IMR-90 (cell line): ENCODE results near the gene MUC20. TPM values are rescaled to one million over a fixed set of nuclear protein-coding genes. Genes with fewer than 3 reads are reported as not detected.
"Not testable (repeated sequence)": the region's sequence is repeated elsewhere in the genome, so short reads cannot be mapped to it uniquely, and the experiment has no call there.

Experiments
- ATAC-seq: fragments of 200-7000 bp; cut with Tn5 transposase; 2 replicates; pipeline ENCODE4 v1.9.1; 2020; ENCODE audit warnings: low read depth, mild to moderate bottlenecking, moderate library complexity
- BruUV-seq: library from RNA; stranded (reverse); fragments of 400-500 nt; replicated peaks from 2 replicates; lab custom pipeline; 2021; lab: Mats Ljungman, UMichigan
- CTCF ChIA-PET: fragments of 300-600 bp; formaldehyde crosslinking; extraction: SDS; loops from one replicate; lab custom pipeline; 2021; ENCODE audit warnings: antibody characterized with exemption; lab: Yijun Ruan, JAX
- POLR2A ChIA-PET: fragments of 300-600 bp; sonication (Branson Sonifier 250); formaldehyde crosslinking; loops from one replicate; lab custom pipeline; 2022; ENCODE audit warnings: antibody characterized with exemption; ENCODE audit not compliant: unreplicated experiment; lab: Charles Lee
- DNase-seq: peaks from one replicate; pipeline ENCODE4 v3.0.0; 2013
- H2AFZ ChIP-seq: replicated peaks from 2 replicates; pipeline ENCODE3; 2013; ENCODE audit warnings: low read length, mild to moderate bottlenecking; ENCODE audit not compliant: poor library complexity
- H2AK5ac ChIP-seq: 2 replicates; pipeline ENCODE4 v1.6.1; 2013; ENCODE audit warnings: low read depth, low read length, inconsistent platforms
- H2AK9ac ChIP-seq: replicated peaks from 2 replicates; pipeline ENCODE3; 2013; ENCODE audit warnings: mild to moderate bottlenecking, low read depth, low read length, moderate library complexity; ENCODE audit not compliant: poor library complexity
- H2BK120ac ChIP-seq: 2 replicates; pipeline ENCODE4 v1.6.1; 2013; ENCODE audit warnings: low read depth, low read length, inconsistent platforms
- H2BK15ac ChIP-seq: 3 replicates; pipeline ENCODE4 v1.6.1; 2013; ENCODE audit warnings: low read depth, low read length, inconsistent platforms
- H2BK20ac ChIP-seq: 2 replicates; pipeline ENCODE4 v1.6.1; 2013; ENCODE audit warnings: low read depth, mild to moderate bottlenecking, inconsistent platforms, low read length, moderate library complexity
- H2BK5ac ChIP-seq: 2 replicates; pipeline ENCODE4 v1.6.1; 2013; ENCODE audit warnings: mild to moderate bottlenecking, low read depth, low read length, inconsistent platforms; ENCODE audit not compliant: poor library complexity, severe bottlenecking
- H3K14ac ChIP-seq: replicated peaks from 2 replicates; pipeline ENCODE4 v1.6.1; 2013; ENCODE audit warnings: low read depth, low read length, inconsistent platforms
- H3K18ac ChIP-seq: 2 replicates; pipeline ENCODE4 v1.6.1; 2013; ENCODE audit warnings: low read depth, low read length, control low read depth
- H3K23ac ChIP-seq: 2 replicates; pipeline ENCODE4 v1.6.1; 2013; ENCODE audit warnings: low read depth, low read length, inconsistent platforms
- H3K27ac ChIP-seq: 2 replicates; pipeline ENCODE4 v1.5.1; 2013; ENCODE audit warnings: mild to moderate bottlenecking, control low read depth, low read length; ENCODE audit not compliant: insufficient read depth
- H3K27me3 ChIP-seq: 2 replicates; pipeline ENCODE4 v1.6.1; 2013; ENCODE audit warnings: low read length; ENCODE audit not compliant: control insufficient read depth, insufficient read depth
- H3K36me3 ChIP-seq: 2 replicates; pipeline ENCODE4 v1.6.1; 2013; ENCODE audit warnings: low read length, mixed read lengths; ENCODE audit not compliant: control insufficient read depth, insufficient read depth
- H3K4ac ChIP-seq: 2 replicates; pipeline ENCODE4 v1.6.1; 2013; ENCODE audit warnings: low read depth, low read length, inconsistent platforms
- H3K4me1 ChIP-seq: 2 replicates; pipeline ENCODE4 v1.6.1; 2013; ENCODE audit warnings: low read length, mixed read lengths; ENCODE audit not compliant: control insufficient read depth, insufficient read depth
- H3K4me2 ChIP-seq: 2 replicates; pipeline ENCODE4 v1.6.1; 2013; ENCODE audit warnings: low read depth, mild to moderate bottlenecking, control low read depth, low read length, moderate library complexity
- H3K4me3 ChIP-seq: 2 replicates; pipeline ENCODE4 v1.5.1; 2013; ENCODE audit warnings: low read depth, mild to moderate bottlenecking, control low read depth, low read length, moderate library complexity; ENCODE audit not compliant: insufficient read depth
- H3K56ac ChIP-seq: 2 replicates; pipeline ENCODE4 v1.6.1; 2013; ENCODE audit warnings: low read length, inconsistent platforms; ENCODE audit not compliant: insufficient read depth; ENCODE audit errors: extremely low read depth
- H3K79me1 ChIP-seq, 2 experiments: 2 replicates each; pipeline ENCODE4 v1.6.1; 2013; ENCODE audit warnings: low read length in 2 of 2, inconsistent platforms in 1 of 2, low read depth in 1 of 2
- H3K9ac ChIP-seq: 2 replicates; pipeline ENCODE4 v1.6.1; 2013; ENCODE audit warnings: low read depth, low read length, control low read depth
- H3K9me1 ChIP-seq: 2 replicates; pipeline ENCODE4 v1.6.1; 2013; ENCODE audit warnings: low read length, inconsistent platforms; ENCODE audit not compliant: insufficient read depth
- H3K9me3 ChIP-seq: 2 replicates; pipeline ENCODE4 v1.6.1; 2013; ENCODE audit warnings: low read length; ENCODE audit not compliant: control insufficient read depth, insufficient read depth
- H4K20me1 ChIP-seq: 2 replicates; pipeline ENCODE4 v1.6.1; 2013; ENCODE audit warnings: low read length, inconsistent platforms; ENCODE audit not compliant: insufficient read depth
- H4K5ac ChIP-seq: 2 replicates; pipeline ENCODE4 v1.6.1; 2013; ENCODE audit warnings: mild to moderate bottlenecking, low read depth, low read length, control low read depth
- H4K8ac ChIP-seq, 2 experiments: 2 replicates each; pipeline ENCODE4 v1.6.1; 2013; ENCODE audit warnings: low read depth in 2 of 2, low read length in 2 of 2, control low read depth in 1 of 2, inconsistent platforms in 1 of 2
- H4K91ac ChIP-seq: 2 replicates; pipeline ENCODE4 v1.6.1; 2013; ENCODE audit warnings: low read depth, low read length, inconsistent platforms; ENCODE audit not compliant: insufficient read depth
- RCOR1 ChIP-seq: IDR thresholded peaks from 2 replicates; pipeline ENCODE4 v1.6.1; 2012; ENCODE audit warnings: mild to moderate bottlenecking, low read length, improper control_type of control experiment; ENCODE audit not compliant: insufficient replicate concordance
- WGBS, 2 experiments: methylation state at CpG; one replicate each; pipeline versions ENCODE4 v1.1.5 to v1.1.7; 2013; ENCODE audit warnings: missing lambda C conversion rate in 2 of 2; ENCODE audit not compliant: insufficient read length in 1 of 2; ENCODE audit errors: extremely low coverage in 2 of 2; 5-methylcytosine and 5-hydroxymethylcytosine counted together
- dilution Hi-C: fragments of 300-500 bp; cut with HindIII; formaldehyde crosslinking; loops from one replicate; pipeline ENCODE4 v1.14.3; 2018; ENCODE audit warnings: low sequenced_read_pairs; ENCODE audit not compliant: unreplicated experiment
- in situ Hi-C: fragments of 300-500 bp; cut with MboI; formaldehyde crosslinking; loops from 3 replicates; pipeline ENCODE4 v1.14.3; 2019; ENCODE audit warnings: low sequenced_read_pairs, inconsistent platforms, mixed read lengths
- intact Hi-C: fragments of 100-400 bp; cut with micrococcal nuclease; formaldehyde crosslinking; loops from 2 replicates; pipeline ENCODE4 v1.10.0; 2022
- polyA plus RNA-seq, 3 experiments: library from polyadenylated mRNA; depleted of rRNA; stranded (reverse); fragments of >200 nt; gene quantifications; 2 replicates each; pipeline ENCODE4 v1.2.3, GENCODE V29; 2012; ENCODE audit warnings: low replicate concordance in 1 of 3
- total RNA-seq: library from RNA; depleted of rRNA; stranded (reverse); fragments of >200 nt; gene quantifications from 2 replicates; pipeline ENCODE4 v1.2.3, GENCODE V29; 2012

The MUC20 gene
- total and polyA plus RNA-seq, 2 of the 4 experiments (the other 2 are of a cell fraction), result 0.12 TPM; not detected in 1

DNA sequence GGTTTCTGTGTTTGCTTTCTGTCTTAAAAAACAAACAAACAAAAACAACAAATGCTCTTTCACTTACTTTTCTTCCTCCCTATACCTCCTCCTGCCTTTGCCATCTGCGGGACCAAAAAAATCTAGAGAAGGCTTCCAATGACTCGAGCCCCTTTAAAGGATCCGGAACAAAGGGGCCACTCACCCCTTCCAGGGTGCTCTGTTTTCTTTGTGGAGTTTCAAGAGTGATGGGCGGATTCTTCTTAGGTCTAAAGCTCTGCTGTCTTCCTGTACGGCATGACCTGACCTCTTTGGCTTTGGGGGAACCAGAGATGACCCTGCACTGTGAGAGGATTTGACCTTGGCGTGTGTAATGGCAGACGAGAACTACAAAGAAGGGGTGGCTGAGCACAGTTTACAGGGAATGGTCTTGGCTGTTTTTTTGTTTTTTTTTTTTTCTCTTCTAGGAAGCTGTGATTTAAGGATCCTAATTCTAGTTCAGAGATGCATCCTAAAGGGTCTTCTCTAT is 2.2 kb upstream of the MUC20 start:
- Histone ChIP-seq H4K8ac (no peak overlapping the region), H3K56ac (no peak overlapping the region), H4K91ac (no peak overlapping the region), H4K5ac (no peak overlapping the region), H2BK5ac (no peak overlapping the region), H2BK120ac (no peak overlapping the region), H3K27me3 (peaks cover 20% of the 10 kb centered on the region), H3K79me1 (no peaks in the 10 kb centered on the region), H3K4me1 (no peaks in the 10 kb centered on the region), H3K14ac (no peak overlapping the region), H3K9me3 (no peaks in the 10 kb centered on the region), H3K4me2 (no peak overlapping the region), H2BK20ac (no peak overlapping the region), H2AK9ac (no peak overlapping the region), H3K9ac (no peak overlapping the region), H3K4me3 (no peak overlapping the region), H3K36me3 (no peaks in the 10 kb centered on the region), H3K18ac (no peak overlapping the region), H3K4ac (no peak overlapping the region), H2AFZ (no peak overlapping the region), H4K20me1 (no peaks in the 10 kb centered on the region), H2AK5ac (no peak overlapping the region), H3K23ac (no peak overlapping the region), H3K9me1 (no peaks in the 10 kb centered on the region), H2BK15ac (no peak overlapping the region), H3K27ac (no peak overlapping the region)
- 20% methylated on average over 2 of the region's 7 CpGs; no CpG with 5 or more reads in 1 of the 2 experiments for WGBS, 2 experiments
- in situ Hi-C loops (no loop called here), intact Hi-C loops (no loop called here), dilution Hi-C loops (no loop called here)
- DNase-seq (no peak), ATAC-seq (no peak)
- TF ChIP-seq RCOR1, result no peak
- BruUV-seq, result no TSS peak
- CTCF ChIA-PET, result interaction anchor here (0.6 kb wide), 1 partner anchor 13 kb away, joined by 3 read pairs; no protein-coding TSS in a partner anchor
- POLR2A ChIA-PET, result interaction anchor here (0.6 kb wide), 1 partner anchor 19 kb away, joined by 7 read pairs; no protein-coding TSS in a partner anchor

DNA sequence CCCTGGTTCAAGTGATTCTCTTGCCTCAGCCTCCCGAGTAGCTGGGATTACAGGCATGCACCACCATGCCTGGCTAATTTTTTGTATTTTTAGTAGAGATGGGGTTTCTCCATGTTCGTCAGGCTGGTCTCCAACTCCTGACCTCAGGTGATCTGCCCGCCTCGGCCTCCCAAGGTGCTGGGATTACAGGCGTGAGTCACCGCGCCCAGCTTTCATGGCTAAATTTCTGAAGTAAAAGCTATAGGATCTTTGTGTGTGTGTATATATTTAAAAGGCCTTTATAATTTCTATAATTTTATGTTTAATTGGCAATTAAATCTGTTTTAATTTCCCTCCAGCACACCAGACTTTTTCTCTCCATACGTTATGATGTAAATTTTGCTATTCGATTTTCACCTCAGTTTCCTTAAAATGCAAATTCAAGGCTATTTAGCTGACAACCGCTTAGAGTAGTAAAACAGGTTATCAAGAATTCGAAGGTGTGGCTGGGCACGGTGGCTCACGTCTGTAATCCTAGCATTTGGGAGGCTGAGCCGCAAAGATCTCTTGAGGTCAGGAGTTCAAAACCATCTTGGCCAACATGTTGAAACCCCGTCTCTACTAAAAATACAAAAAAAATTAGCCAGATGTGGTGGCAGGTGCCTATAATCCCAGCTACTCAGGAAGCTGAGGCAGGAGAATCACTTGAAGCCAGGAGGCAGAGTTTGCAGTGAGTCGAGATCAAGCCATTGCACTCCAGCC is 1.1 kb upstream of the MUC20 start:
- H3K23ac ChIP-seq, H3K14ac ChIP-seq, H3K4me1 ChIP-seq, H2AFZ ChIP-seq, H2AK9ac ChIP-seq, H3K9ac ChIP-seq, H4K8ac ChIP-seq, H3K4me3 ChIP-seq, H2BK20ac ChIP-seq, H3K36me3 ChIP-seq, H2BK5ac ChIP-seq, H4K91ac ChIP-seq, H3K27ac ChIP-seq, CTCF ChIA-PET, H3K4ac ChIP-seq, H2BK120ac ChIP-seq, H3K79me1 ChIP-seq, in situ Hi-C loops, DNase-seq, ATAC-seq, H2BK15ac ChIP-seq, H3K18ac ChIP-seq, H3K4me2 ChIP-seq, H3K56ac ChIP-seq, dilution Hi-C loops, H4K20me1 ChIP-seq, H3K9me3 ChIP-seq, H3K9me1 ChIP-seq, H4K5ac ChIP-seq, BruUV-seq, H2AK5ac ChIP-seq: not testable (repeated sequence)
- WGBS, 2 experiments, result 79% methylated on average over 6 of the region's 16 CpGs; no CpG with 5 or more reads in 1 of the 2 experiments
- intact Hi-C loops, result loop anchor here (2.0 kb wide), 1 partner anchor 105 kb away; no protein-coding TSS in a partner anchor
- H3K27me3 ChIP-seq, result peaks cover 20% of the 10 kb centered on the region
- POLR2A ChIA-PET, result interaction anchor here (0.6 kb wide), 1 partner anchor 13 kb away, joined by 3 read pairs; no protein-coding TSS in a partner anchor
